Activated T-helper 17 cell treated with anti-CD3 and anti-CD28 coated beads, Interleukin-2, amount 50 U/mL, for 72 hours (primary cell): ENCODE results near the gene FAXC. TPM values are rescaled to one million over a fixed set of nuclear protein-coding genes. Genes with fewer than 3 reads are reported as not detected.
A peak's percentile ranks its signal among the peaks of the same experiment; 100 is the strongest.
"Not testable (repeated sequence)": the region's sequence is repeated elsewhere in the genome, so short reads cannot be mapped to it uniquely, and the experiment has no call there.

Source experiments
- ATAC-seq: fragments of 150-1000 bp; cut with Tn5 transposase; replicated peaks from 2 replicates; pipeline ENCODE4 v1.10.0; 2021; ENCODE audit warnings: mild to moderate bottlenecking, moderate library complexity
- H3K27ac Mint-ChIP-seq: one replicate; pipeline ENCODE4 v1.8.0; 2022; ENCODE audit warnings: mixed read lengths
- H3K27me3 Mint-ChIP-seq: one replicate; pipeline ENCODE4 v1.8.0; 2022; ENCODE audit warnings: mixed read lengths
- H3K36me3 Mint-ChIP-seq: one replicate; pipeline ENCODE4 v1.8.0; 2022; ENCODE audit warnings: low read depth, mild to moderate bottlenecking, mixed read lengths
- H3K4me1 Mint-ChIP-seq: one replicate; pipeline ENCODE4 v1.8.0; 2022; ENCODE audit warnings: mixed read lengths
- H3K4me3 Mint-ChIP-seq: one replicate; pipeline ENCODE4 v1.8.0; 2022; ENCODE audit warnings: mild to moderate bottlenecking, mixed read lengths
- H3K9me3 Mint-ChIP-seq: one replicate; pipeline ENCODE4 v1.8.0; 2022; ENCODE audit warnings: mixed read lengths
- total RNA-seq, 2 donors: library from RNA; stranded (reverse); gene quantifications; one replicate each; pipeline ENCODE4 v1.2.3, GENCODE V29; 2022

FAXC gene
- total RNA-seq, 2 donors from 2014 or later: 0.65 TPM; not detected in 1

GRCh38 chr6:99353126-99353525 lies 3.7 kb upstream of the FAXC start:
- ATAC-seq: no peak
- no peaks in the 10 kb centered on the region for H3K4me1 Mint-ChIP-seq
- H3K36me3 Mint-ChIP-seq: no peaks in the 10 kb centered on the region

DNA sequence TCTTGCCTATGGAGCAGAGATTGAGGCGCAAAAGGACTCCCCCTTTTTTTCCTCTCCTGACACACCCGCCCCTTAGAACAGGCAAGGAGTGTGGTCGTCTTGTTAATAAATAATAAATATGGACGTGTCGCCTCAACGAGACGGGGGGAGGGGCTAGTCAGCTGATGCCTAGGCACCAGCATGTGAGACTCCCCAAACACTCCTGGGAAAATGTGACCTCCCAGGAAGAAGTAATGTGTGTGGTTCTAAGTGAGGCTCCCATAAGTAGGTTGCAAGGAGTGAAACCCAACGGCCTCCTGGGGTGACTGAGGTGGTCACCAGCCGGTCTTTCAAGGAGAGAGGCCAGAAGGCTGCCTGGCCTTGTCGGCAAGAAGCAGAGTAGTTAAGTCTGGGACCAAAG lies 1.1 kb upstream of the FAXC start:
- Mint-ChIP-seq H3K36me3 (no peaks in the 10 kb centered on the region), H3K27me3 (peaks cover 59% of the 10 kb centered on the region), H3K27ac (no peak overlapping the region), H3K4me1 (no peaks in the 10 kb centered on the region), H3K4me3 (no peak overlapping the region), H3K9me3 (no peaks in the 10 kb centered on the region)
- no peak for ATAC-seq

More at GRCh38 chr6:99353126-99353525, 3.7 kb upstream of the FAXC start:
- H3K27me3 Mint-ChIP-seq: peaks cover 55% of the 10 kb centered on the region
- no peak overlapping the region for H3K4me3 Mint-ChIP-seq
- no peak overlapping the region for H3K27ac Mint-ChIP-seq
- H3K9me3 Mint-ChIP-seq: no peaks in the 10 kb centered on the region

DNA sequence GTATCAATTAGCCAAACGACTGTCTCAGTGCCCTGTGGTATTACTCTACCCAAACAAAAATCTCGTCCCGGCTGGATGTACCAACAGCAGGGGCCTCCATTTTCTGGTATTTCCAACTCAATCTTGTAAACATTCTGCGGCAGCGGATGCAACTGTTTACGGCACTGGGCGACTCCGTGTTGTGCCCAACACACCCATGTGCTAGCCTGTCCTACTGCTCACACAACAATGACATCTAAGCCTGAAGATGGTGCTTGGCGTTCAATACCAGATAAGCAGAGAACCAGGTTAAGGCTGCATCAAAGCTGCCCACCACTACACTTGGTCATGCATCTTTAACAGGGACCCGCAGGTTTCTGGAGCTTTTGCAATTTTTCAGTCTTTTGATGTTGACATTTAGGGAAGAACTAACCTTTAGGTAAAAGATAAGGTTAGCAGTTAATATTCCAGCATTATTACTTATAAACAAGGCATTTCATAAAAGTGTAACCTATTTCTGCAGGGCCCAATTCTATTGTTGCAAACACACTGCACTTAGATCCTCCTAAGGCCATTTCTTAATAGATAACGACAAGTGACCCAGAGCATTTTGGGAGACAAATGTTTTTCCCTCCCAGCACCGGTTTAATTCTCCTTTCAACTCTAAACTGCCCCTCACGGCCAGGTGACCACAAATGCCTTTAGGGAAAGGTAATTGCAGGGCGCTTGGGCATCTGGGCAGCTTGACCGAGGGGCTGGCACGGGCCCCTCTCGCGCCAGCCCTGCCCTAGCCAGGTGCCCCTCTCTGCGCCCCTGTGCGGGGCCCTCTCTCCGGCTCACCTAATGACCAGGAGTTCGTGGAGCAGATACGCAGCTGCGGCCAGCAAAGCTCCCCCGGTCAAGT lies 945 bp downstream of the FAXC start:
- no peaks in the 10 kb centered on the region for H3K9me3 Mint-ChIP-seq
- peaks cover 64% of the 10 kb centered on the region for H3K27me3 Mint-ChIP-seq
- peak overlapping the region; percentile 17 for H3K4me3 Mint-ChIP-seq
- H3K36me3 Mint-ChIP-seq: no peaks in the 10 kb centered on the region
- H3K4me1 Mint-ChIP-seq: peaks cover 4% of the 10 kb centered on the region
- no peak for ATAC-seq
- H3K27ac Mint-ChIP-seq: no peak overlapping the region

DNA sequence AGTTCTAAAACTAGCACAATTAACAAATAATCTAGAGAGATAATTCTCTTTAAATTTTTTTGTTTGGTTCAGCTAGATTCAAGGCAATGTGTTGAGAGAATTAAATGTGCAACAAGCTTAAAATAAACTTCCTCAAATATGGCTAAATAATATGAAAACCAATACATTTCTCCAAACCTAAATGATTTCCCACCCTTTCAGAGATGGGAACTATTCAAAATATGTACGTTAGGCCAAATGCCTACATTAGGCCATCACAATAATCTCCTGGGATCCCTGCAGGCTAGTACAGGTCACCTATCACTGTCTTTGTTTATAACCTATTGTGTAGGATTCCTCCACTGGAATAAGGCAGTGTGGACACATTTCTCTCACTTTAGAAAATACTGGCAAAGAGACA lies 1.7 kb downstream of the FAXC start:
- ATAC-seq: no peak
- Mint-ChIP-seq H3K9me3 (no peaks in the 10 kb centered on the region), H3K4me3 (no peak overlapping the region), H3K36me3 (no peaks in the 10 kb centered on the region), H3K4me1 (peaks cover 4% of the 10 kb centered on the region), H3K27ac (no peak overlapping the region), H3K27me3 (peaks cover 62% of the 10 kb centered on the region)

- peaks cover 4% of the 10 kb centered on the region for H3K4me1 Mint-ChIP-seq
- peaks cover 57% of the 10 kb centered on the region for H3K27me3 Mint-ChIP-seq
- H3K4me3 Mint-ChIP-seq: no peak overlapping the region
- H3K9me3 Mint-ChIP-seq: no peaks in the 10 kb centered on the region
- no peak for ATAC-seq
- no peak overlapping the region for H3K27ac Mint-ChIP-seq
- no peaks in the 10 kb centered on the region for H3K36me3 Mint-ChIP-seq
Measured at GRCh38 chr6:99346595-99346994, 2.9 kb downstream of the FAXC start.

DNA sequence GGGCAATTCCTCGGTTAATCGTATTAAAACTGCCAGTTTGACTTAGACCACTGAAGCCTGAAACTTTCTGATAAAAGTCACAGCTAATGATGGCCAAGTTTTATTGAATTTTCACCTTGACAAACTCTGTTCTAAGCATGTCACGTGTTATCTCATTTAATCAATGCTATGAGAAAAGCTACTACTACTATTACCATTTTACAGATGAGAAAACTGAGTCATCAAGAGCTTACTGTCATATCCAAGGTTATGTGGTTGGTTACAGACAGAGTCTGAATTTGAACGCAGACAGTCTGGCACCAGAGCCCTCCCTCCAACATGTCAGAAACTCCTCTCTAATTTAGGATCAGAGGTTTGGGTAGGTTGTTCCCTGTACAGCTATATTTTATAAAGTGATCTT lies 4.3 kb downstream of the FAXC start:
- ATAC-seq: peak; percentile 64
- no peak overlapping the region for H3K27ac Mint-ChIP-seq
- H3K4me1 Mint-ChIP-seq: peaks cover 4% of the 10 kb centered on the region
- H3K4me3 Mint-ChIP-seq: no peak overlapping the region
- H3K27me3 Mint-ChIP-seq: peaks cover 43% of the 10 kb centered on the region
- H3K9me3 Mint-ChIP-seq: no peaks in the 10 kb centered on the region
- no peaks in the 10 kb centered on the region for H3K36me3 Mint-ChIP-seq

DNA sequence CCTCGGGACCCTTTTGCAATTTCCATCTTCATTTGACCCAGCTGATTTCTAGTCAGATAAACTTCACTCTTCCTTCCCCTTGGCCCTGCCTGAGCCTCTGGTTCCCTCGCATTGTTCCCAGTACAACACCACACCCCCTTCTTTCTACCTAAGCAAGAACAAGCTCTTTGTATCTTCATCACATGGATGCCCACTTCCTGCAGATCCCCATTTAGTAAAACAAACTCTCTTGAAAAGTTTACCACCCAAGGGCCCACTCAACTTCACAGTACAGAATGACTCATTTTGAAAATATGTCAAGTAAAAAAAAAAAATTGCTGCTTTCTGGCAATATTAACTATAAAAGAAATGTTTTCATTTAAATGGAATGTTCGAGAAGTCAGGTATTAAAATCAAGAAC lies 5.2 kb downstream of the FAXC start:
- peak; percentile 9 for ATAC-seq
- no peak overlapping the region for H3K4me3 Mint-ChIP-seq
- H3K27me3 Mint-ChIP-seq: peaks cover 46% of the 10 kb centered on the region

DNA sequence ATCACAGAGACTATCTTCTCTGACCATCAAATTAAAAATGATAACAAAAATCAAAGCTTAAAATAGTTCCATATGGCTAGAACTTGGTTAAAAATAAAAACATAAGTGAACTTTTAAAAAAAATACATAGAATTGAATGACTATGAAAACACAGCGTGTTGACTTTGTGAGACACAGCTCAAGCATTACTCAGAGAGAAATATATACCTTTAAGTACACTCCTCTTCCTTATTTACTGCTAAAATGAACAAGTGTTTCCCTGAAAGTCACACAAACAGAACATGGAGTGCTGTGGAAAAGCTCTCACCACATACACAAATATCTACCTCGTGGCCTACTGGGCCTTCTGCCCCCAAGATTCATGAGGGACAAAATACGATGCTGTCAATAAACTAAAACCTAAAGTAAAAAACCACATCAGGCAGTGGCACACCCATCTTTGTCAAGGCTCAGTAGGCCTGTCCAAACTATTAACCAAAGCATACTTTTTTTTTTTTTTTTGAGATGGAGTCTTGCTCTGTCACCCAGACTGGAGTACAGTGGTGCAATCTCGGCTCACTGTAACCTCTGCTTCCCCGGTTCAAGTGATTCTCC lies 7.5 kb downstream of the FAXC start:
- Mint-ChIP-seq H3K4me3 (no peak overlapping the region), H3K27ac (no peak overlapping the region), H3K36me3 (no peaks in the 10 kb centered on the region), H3K27me3 (peaks cover 45% of the 10 kb centered on the region), H3K4me1 (peaks cover 4% of the 10 kb centered on the region), H3K9me3 (no peaks in the 10 kb centered on the region)
- ATAC-seq: no peak

More for the DNA sequence above, 5.2 kb downstream of the FAXC start:
- Mint-ChIP-seq H3K9me3 (no peaks in the 10 kb centered on the region), H3K4me1 (peaks cover 4% of the 10 kb centered on the region), H3K36me3 (no peaks in the 10 kb centered on the region), H3K27ac (no peak overlapping the region)

DNA sequence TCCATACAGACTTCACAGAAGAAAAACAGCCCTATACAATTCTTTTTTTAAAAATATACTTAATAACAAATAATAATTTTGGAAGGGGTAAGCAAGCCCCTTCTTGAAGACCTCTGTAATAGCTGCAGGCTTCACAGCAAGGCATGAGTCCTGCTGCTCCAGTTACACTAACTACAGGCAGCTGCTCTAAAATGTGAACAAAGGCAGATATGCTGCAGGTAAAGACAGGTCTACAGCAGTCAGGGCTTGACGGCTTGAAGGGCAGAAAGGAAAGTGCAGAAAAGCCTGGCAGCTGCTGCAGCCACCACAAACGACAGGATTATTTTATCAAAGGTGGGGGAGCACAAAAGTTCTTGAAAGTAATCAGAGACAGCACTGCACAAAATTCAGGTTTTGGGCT lies 11.3 kb downstream of the FAXC start:
- no peak for ATAC-seq
- Mint-ChIP-seq H3K27ac (no peak overlapping the region), H3K27me3 (peaks cover 28% of the 10 kb centered on the region), H3K4me1 (no peaks in the 10 kb centered on the region), H3K9me3 (no peaks in the 10 kb centered on the region), H3K4me3 (no peak overlapping the region), H3K36me3 (no peaks in the 10 kb centered on the region)

GRCh38 chr6:99335298-99335697 lies 14.2 kb downstream of the FAXC start:
- not testable (repeated sequence) for H3K4me3 Mint-ChIP-seq, ATAC-seq, H3K9me3 Mint-ChIP-seq, H3K27ac Mint-ChIP-seq, H3K4me1 Mint-ChIP-seq, H3K36me3 Mint-ChIP-seq
- peaks cover 28% of the 10 kb centered on the region for H3K27me3 Mint-ChIP-seq

DNA sequence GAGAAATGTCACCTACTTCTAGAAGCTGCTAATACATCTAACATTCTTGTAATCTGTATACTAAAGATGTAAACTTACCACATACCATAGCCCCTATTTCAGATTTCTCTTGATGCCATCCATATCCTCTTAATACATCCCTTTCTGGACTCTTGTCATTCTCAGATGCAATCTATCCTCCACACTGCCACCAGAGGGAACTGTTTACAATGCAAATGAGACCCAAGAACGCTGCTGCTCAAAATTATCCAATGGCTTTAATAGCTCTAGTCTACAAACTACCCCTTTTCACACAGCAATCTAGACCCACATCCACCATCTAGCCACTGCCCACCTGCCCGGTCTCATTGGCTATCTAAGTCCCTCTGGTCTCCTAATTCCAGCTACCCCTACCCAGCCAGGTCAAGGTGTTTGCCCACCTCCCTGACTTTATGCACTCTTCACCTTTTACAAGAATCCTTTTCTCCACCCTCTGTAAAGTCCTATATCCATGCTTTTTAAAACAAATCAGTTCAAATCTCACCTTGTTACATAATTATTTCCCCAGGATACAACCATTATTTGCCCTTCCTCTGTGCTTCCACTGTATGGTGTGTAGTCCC lies 14.8 kb downstream of the FAXC start:
- no peak overlapping the region for H3K27ac Mint-ChIP-seq
- H3K36me3 Mint-ChIP-seq: no peaks in the 10 kb centered on the region
- H3K4me1 Mint-ChIP-seq: no peaks in the 10 kb centered on the region
- H3K27me3 Mint-ChIP-seq: peaks cover 26% of the 10 kb centered on the region
- no peak overlapping the region for H3K4me3 Mint-ChIP-seq
- no peaks in the 10 kb centered on the region for H3K9me3 Mint-ChIP-seq
- ATAC-seq: peak; percentile 15

DNA sequence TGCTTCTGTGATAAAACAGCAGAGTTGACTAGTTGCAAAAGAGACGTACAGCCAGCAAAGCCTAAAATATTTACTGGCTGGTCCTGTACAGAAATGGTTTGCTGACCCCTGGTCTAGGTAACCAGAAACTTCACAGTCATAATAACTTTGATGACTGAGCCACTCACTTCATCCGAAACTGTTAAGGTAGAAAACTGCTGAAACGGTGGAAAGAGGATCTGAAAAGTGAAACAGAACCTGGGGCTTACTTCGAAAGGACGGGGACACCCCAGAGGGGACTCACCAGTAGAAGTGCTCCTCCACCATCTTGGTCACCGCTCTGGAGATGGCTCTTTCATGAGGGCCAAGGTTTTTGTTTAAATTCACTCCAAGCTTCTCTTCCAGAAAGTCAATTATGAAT lies 16.4 kb downstream of the FAXC start:
- Mint-ChIP-seq H3K4me1 (no peaks in the 10 kb centered on the region), H3K36me3 (no peaks in the 10 kb centered on the region), H3K4me3 (no peak overlapping the region), H3K9me3 (no peaks in the 10 kb centered on the region), H3K27ac (no peak overlapping the region), H3K27me3 (peaks cover 15% of the 10 kb centered on the region)
- peak; percentile 53 for ATAC-seq

- no peaks in the 10 kb centered on the region for H3K4me1 Mint-ChIP-seq
- no peak for ATAC-seq
- H3K9me3 Mint-ChIP-seq: no peaks in the 10 kb centered on the region
- no peaks in the 10 kb centered on the region for H3K36me3 Mint-ChIP-seq
- H3K27me3 Mint-ChIP-seq: peaks cover 7% of the 10 kb centered on the region
- H3K4me3 Mint-ChIP-seq: no peak overlapping the region
- H3K27ac Mint-ChIP-seq: no peak overlapping the region
Measured at GRCh38 chr6:99331531-99331930, 17.9 kb downstream of the FAXC start.

DNA sequence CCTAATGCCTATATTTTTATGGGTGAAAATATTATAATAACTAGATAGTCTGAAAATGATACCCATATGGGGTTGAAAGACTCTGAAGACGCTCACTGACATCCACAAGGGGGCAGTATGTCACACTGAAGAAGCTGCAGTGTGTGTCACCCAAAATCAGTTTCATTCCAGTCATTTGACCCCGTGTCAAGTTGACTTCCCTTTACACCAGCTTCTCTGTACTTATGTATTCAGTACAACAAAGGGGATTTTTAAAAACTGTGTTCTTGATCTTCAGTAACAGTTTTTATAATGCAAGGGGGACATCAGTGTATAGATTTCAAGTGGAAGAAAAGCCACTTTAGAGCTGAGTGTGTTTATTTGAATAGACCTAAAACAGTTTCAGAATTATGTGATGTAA lies 19.3 kb downstream of the FAXC start:
- Mint-ChIP-seq H3K9me3 (no peaks in the 10 kb centered on the region), H3K27ac (no peak overlapping the region), H3K4me1 (no peaks in the 10 kb centered on the region), H3K4me3 (no peak overlapping the region), H3K27me3 (peaks cover 4% of the 10 kb centered on the region), H3K36me3 (no peaks in the 10 kb centered on the region)
- peak; percentile 91 for ATAC-seq

- H3K27ac Mint-ChIP-seq: no peak overlapping the region
- no peaks in the 10 kb centered on the region for H3K4me1 Mint-ChIP-seq
- no peak overlapping the region for H3K4me3 Mint-ChIP-seq
Measured at GRCh38 chr6:99324996-99325395, 24.5 kb downstream of the FAXC start.

More at GRCh38 chr6:99324996-99325395, 24.5 kb downstream of the FAXC start:
- peaks cover 22% of the 10 kb centered on the region for H3K27me3 Mint-ChIP-seq
- H3K9me3 Mint-ChIP-seq: no peaks in the 10 kb centered on the region
- no peaks in the 10 kb centered on the region for H3K36me3 Mint-ChIP-seq
- ATAC-seq: no peak
